Gastroesophageal sphincter (tissue), 3 donors: ENCODE data around the gene RAPGEF1.
A peak's percentile ranks its signal among the peaks of the same experiment; 100 is the strongest.

Experiments used
- CTCF ChIP-seq, 4 experiments: fragments of 200-600 bp in 2 of 4; fragments of 450-650 bp in 2 of 4; sonication (generic) in 1 of 4; IDR thresholded peaks; one replicate each; pipeline ENCODE4 v1.5.1; 2017 to 2019; ENCODE audit warnings: antibody characterized with exemption in 4 of 4, mild to moderate bottlenecking in 2 of 4, moderate library complexity in 2 of 4
- POLR2AphosphoS5 ChIP-seq: sonication (generic); formaldehyde crosslinking; IDR thresholded peaks from one replicate; pipeline ENCODE4 v1.6.1; 2017; ENCODE audit warnings: antibody characterized with exemption

GRCh38 chr9:131755541-131756198 lies 15.8 kb upstream of the RAPGEF1 start:
- TF ChIP-seq POLR2AphosphoS5 = no peak
- peak; percentile 22 to 73 (median 50) for TF ChIP-seq CTCF (IDR thresholded peaks at IDR 0.05)
